ENCODE results near the gene TMEM41B.
"Not testable (repeated sequence)": the region's sequence is repeated elsewhere in the genome, so short reads cannot be mapped to it uniquely, and the experiment has no call there.

TMEM41B gene

GRCh38 chr11:9314291-9315077 lies at the start of gene TMEM41B:
Gene TMEM41B, minus strand, starts transcription at chr11:9314593. Its CDS starts 152 bp downstream, at chr11:9314441.
- peak; percentile 98 to 99 (median 99) for DNase-seq (ENCODE audit: low read depth in 4 of 4, low spot score in 1 of 4)

GRCh38 chr11:9362393-9362863 lies 48.0 kb upstream of the TMEM41B start:
- peak in 1 of 4 experiments; percentile 13 for DNase-seq (ENCODE audit: low read depth in 4 of 4, low spot score in 1 of 4)

DNA sequence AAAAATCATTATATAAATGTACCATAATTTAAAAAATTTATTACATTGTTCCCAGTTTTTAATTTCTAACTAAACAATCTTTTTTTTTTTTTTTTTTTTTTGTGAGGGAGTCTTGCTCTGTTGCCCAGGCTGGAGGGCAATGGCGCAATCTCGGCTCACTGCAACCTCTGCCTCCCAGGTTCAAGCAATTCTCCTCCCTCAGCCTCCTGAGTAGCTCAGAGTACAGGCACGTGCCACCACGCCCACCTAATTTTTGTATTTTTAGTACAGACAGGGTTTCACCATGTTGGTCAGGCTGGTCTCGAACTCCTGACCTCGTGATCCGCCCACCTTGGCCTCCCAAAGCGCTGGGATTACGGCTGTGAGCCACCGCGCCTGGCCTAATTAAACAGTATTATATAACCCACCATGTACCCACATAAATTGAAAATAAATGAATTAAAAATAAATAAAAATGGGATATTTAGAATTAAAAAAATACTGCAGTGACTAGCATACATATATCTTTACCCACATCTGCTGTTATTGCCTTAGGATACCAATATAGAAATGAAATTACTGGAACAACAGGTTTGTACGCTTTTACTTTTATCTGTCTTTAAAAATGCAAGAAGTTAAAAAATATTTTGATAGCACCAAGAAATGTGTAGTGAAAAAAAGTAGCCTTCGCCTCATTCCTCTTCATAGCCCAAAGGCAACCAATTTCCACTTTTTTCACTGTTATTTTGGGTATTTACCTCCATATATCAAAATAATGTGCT lies 46.6 kb upstream of the TMEM41B start:
- not testable (repeated sequence) for DNase-seq (ENCODE audit: low read depth in 4 of 4, low spot score in 1 of 4)

DNA sequence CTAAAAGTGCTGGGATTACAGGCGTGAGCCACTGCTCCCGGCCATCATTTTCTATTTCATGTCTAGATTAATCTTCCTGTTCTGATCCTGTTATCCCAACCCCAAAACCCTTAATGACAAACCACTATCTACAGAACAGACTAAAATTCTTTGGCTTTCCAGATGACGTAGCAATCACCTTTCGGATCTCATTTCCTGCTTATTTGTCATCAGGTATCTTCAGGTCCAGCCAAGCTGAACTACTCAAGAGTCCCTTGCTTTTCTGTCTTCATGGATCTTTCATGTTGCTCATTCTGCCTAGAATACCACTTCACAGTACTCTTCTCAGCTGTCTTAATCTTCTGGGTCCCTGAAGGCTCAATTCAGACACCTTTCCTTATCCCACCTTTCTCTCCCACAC lies 42.6 kb upstream of the TMEM41B start:
- no peak for DNase-seq (ENCODE audit: low read depth in 4 of 4, low spot score in 1 of 4)

DNA sequence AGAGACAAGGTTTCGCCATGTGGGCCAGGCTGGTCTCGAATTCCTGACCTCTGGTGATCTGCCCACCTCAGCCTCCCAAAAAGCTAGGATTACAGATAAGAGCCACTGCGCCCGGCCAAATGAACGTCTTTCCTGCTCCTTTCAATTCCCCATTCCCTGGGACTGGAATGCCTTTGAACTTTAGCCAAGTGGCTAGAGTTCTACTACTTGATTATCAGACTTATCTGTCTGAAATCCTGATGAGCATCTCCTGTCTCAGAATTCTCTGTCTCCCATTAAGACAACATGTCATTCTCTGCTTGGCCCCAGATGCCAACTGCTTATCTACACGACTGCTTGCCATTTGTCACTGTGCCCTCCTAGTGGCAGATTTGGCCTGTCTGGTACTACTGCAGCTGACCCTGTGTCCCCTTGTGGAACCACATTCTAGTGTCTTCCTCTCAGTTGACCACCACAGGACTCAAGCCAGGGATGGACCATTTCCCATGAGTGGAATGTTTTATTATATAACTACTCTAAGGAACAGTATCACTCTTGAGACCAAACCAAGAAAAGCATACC lies 37.0 kb upstream of the TMEM41B start:
- DNase-seq (ENCODE audit: low read depth in 4 of 4, low spot score in 1 of 4), result no peak

GRCh38 chr11:9347779-9348178 lies 33.4 kb upstream of the TMEM41B start:
- not testable (repeated sequence) for DNase-seq (ENCODE audit: low read depth in 4 of 4, low spot score in 1 of 4)

- DNase-seq (ENCODE audit: low read depth in 4 of 4, low spot score in 1 of 4), result no peak
Observed at GRCh38 chr11:9347100-9347499, 32.7 kb upstream of the TMEM41B start.

DNA sequence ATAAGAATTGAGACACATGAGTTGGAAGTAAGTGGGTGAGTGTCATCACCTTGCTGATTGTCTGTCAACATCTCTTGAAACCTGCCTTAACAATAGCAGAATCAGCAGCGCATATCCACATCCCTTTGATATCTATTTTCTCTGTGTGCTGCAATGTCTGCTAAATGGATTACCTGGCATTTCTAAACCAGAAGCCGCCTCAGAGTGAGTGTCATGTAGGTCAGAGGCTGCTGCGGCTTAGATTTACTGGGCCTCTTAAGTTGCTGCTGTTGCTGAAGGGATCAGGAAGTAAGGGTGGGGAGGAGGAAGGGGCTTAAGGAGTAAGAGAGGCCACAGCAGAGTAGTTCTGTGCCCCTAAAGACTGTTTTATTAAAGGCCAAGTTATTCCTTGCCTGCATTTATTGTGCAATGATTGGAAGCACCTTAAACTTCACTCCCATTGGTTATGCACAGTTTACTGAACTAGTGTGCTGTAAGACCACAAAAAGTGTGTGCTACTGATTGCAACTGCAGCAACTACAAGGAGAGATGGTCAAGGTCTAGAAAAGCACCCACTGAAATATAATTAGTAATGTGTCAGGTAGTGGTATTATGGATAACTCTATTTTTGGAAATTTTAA lies 29.8 kb upstream of the TMEM41B start:
- DNase-seq (ENCODE audit: low read depth in 4 of 4, low spot score in 1 of 4), result no peak

DNA sequence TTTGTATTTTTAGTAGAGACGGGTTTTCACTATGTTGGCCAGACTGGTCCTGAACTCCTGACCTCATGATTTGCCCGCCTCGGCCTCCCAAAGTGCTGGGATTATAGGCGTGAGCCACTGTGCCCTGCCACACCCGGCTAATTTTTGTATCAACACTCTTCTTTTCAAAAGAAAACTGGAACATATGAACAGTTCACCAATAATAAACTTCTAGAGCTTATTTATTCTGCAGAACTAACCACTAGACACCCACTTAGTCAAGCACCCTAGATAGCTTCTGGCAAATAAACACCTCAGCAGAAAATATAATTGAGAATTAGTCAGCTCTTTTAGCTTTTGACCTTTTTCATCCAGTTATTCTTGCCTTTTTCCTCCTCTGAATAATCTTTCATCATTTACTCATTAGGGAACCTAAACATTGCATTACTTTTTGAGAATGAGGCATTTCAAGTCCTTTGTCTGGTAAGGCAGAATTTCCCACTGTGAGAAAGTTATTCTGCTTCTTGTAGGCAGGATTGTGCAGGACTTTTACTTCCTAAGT lies 27.3 kb upstream of the TMEM41B start:
- DNase-seq (ENCODE audit: low read depth in 4 of 4, low spot score in 1 of 4), result no peak

GRCh38 chr11:9332655-9333054 lies 18.3 kb upstream of the TMEM41B start:
- no peak for DNase-seq (ENCODE audit: low read depth in 4 of 4, low spot score in 1 of 4)

GRCh38 chr11:9330387-9331384 lies 16.3 kb upstream of the TMEM41B start:
- no peak for DNase-seq (ENCODE audit: low read depth in 4 of 4, low spot score in 1 of 4)

- DNase-seq (ENCODE audit: low read depth in 4 of 4, low spot score in 1 of 4), result no peak
Observed at GRCh38 chr11:9320047-9320446, 5.7 kb upstream of the TMEM41B start.

GRCh38 chr11:9319377-9320001 lies 5.1 kb upstream of the TMEM41B start:
- DNase-seq (ENCODE audit: low read depth in 4 of 4, low spot score in 1 of 4), result not testable (repeated sequence)

GRCh38 chr11:9318442-9319376 lies 4.3 kb upstream of the TMEM41B start:
- not testable (repeated sequence) for DNase-seq (ENCODE audit: low read depth in 4 of 4, low spot score in 1 of 4)

- no peak for DNase-seq (ENCODE audit: low read depth in 4 of 4, low spot score in 1 of 4)
Observed at GRCh38 chr11:9316334-9316733, 1.9 kb upstream of the TMEM41B start.

- DNase-seq (ENCODE audit: low read depth in 4 of 4, low spot score in 1 of 4), result no peak
Observed at GRCh38 chr11:9315078-9315688, 790 bp upstream of the TMEM41B start.

GRCh38 chr11:9313648-9314290 lies 624 bp downstream of the TMEM41B start:
- peak in 3 of 4 experiments; percentile 4 to 9 (median 6) for DNase-seq (ENCODE audit: low read depth in 4 of 4, low spot score in 1 of 4)

All from stimulated activated CD4-positive, alpha-beta T cell treated with anti-CD3 and anti-CD28 coated beads, Interleukin-1b, Interleukin-23, amount 100 ng/mL, for 24 hours (primary cell).